B cell (primary cell): ENCODE measurements around the gene PIK3C2G. TPM values are rescaled to one million over a fixed set of nuclear protein-coding genes. Genes with fewer than 3 reads are reported as not detected.

Source experiments
- ATAC-seq: fragments of 200-7000 bp; cut with Tn5 transposase; one replicate; pipeline ENCODE4 v1.10.0; 2021; ENCODE audit warnings: low read depth, mild to moderate bottlenecking, moderate number of reproducible peaks, moderate library complexity
- CTCF ChIA-PET: fragments of 350-600 bp; sonication (Branson Sonifier 250); formaldehyde crosslinking; loops from one replicate; lab custom pipeline; 2021; ENCODE audit warnings: antibody characterized with exemption, inconsistent platforms; lab: Charles Lee
- POLR2A ChIA-PET: fragments of 350-600 bp; sonication (Branson Sonifier 250); formaldehyde crosslinking; loops from one replicate; lab custom pipeline; 2021; ENCODE audit warnings: antibody characterized with exemption; lab: Charles Lee
- DNase-seq: peaks from one replicate; pipeline ENCODE4 v3.0.0; 2013
- H2AFZ ChIP-seq: 2 replicates; pipeline ENCODE4 v1.6.1; 2012; ENCODE audit warnings: mild to moderate bottlenecking, low read depth, low read length; ENCODE audit not compliant: insufficient read depth, poor library complexity, severe bottlenecking
- H3K27ac ChIP-seq, 2 donors: 1 replicate in 1 of 2; 2 replicates in 1 of 2; pipeline ENCODE4 v1.5.1; 2012 to 2013; ENCODE audit warnings: low read length in 2 of 2, mild to moderate bottlenecking in 2 of 2, moderate library complexity in 1 of 2
- H3K27me3 ChIP-seq, 4 experiments: fragments of 200-600 bp in 1 of 4; sonication (generic) in 1 of 4; replicated peaks in 1 of 4; 1 replicate in 2 of 4; 2 replicates in 2 of 4; pipeline versions ENCODE4 v1.6.1 to v1.7.0; 2013 to 2016; ENCODE audit warnings: low read length in 3 of 4, mild to moderate bottlenecking in 2 of 4, mixed read lengths in 1 of 4, moderate library complexity in 1 of 4; ENCODE audit not compliant: insufficient read depth in 4 of 4, control insufficient read depth in 3 of 4; ENCODE audit errors: control extremely low read depth in 1 of 4
- H3K36me3 ChIP-seq, 2 experiments: replicated peaks in 1 of 2; 1 replicate in 1 of 2; 2 replicates in 1 of 2; pipeline versions ENCODE4 v1.6.1 to v1.7.1; 2013; ENCODE audit warnings: low read length in 1 of 2; ENCODE audit not compliant: insufficient read depth in 2 of 2, control insufficient read depth in 1 of 2; ENCODE audit errors: control extremely low read depth in 1 of 2, extremely low read depth in 1 of 2
- H3K4me1 ChIP-seq, 2 donors: fragments of 200-600 bp in 1 of 2; sonication (generic) in 1 of 2; 1 replicate in 1 of 2; 2 replicates in 1 of 2; pipeline versions ENCODE4 v1.5.1 to v1.6.1; 2013 to 2017; ENCODE audit warnings: low read length in 2 of 2; ENCODE audit not compliant: control insufficient read depth in 2 of 2, insufficient read depth in 2 of 2
- H3K4me2 ChIP-seq: replicated peaks from 2 replicates; pipeline ENCODE3; 2012; ENCODE audit warnings: mild to moderate bottlenecking, low read depth, low read length; ENCODE audit not compliant: poor library complexity, severe bottlenecking
- H3K4me3 ChIP-seq, 5 experiments: fragments of 200-600 bp in 1 of 5; sonication (generic) in 1 of 5; 1 replicate in 3 of 5; 2 replicates in 2 of 5; pipeline versions ENCODE4 v1.5.1 to v1.7.0; 2011 to 2016; ENCODE audit warnings: low read length in 4 of 5, mild to moderate bottlenecking in 4 of 5, low read depth in 2 of 5, control low read depth in 1 of 5, moderate library complexity in 1 of 5; ENCODE audit not compliant: insufficient read depth in 1 of 5; ENCODE audit errors: control extremely low read depth in 1 of 5, extremely low read depth in 1 of 5
- H3K79me2 ChIP-seq: fragments of 200-600 bp; sonication (generic); one replicate; pipeline ENCODE4 v1.6.0; 2016; ENCODE audit warnings: low read length; ENCODE audit not compliant: control insufficient read depth, insufficient read depth
- H3K9ac ChIP-seq: fragments of 200-600 bp; sonication (generic); 2 replicates; pipeline ENCODE4 v1.6.1; 2017; ENCODE audit warnings: mild to moderate bottlenecking, low read length, moderate library complexity
- H3K9me3 ChIP-seq, 3 donors: one replicate each; pipeline versions ENCODE4 v1.6.1 to v1.7.1; 2013; ENCODE audit warnings: low read length in 2 of 3; ENCODE audit not compliant: control insufficient read depth in 2 of 3, insufficient read depth in 1 of 3; ENCODE audit errors: control extremely low read depth in 1 of 3
- H4K20me1 ChIP-seq: 2 replicates; pipeline ENCODE4 v1.6.0; 2012; ENCODE audit warnings: mild to moderate bottlenecking, low read length; ENCODE audit not compliant: insufficient read depth, control insufficient read depth, poor library complexity, severe bottlenecking
- H3K27ac Mint-ChIP-seq: one replicate; pipeline ENCODE4 v1.8.0; 2021; ENCODE audit warnings: mixed read lengths
- H3K27me3 Mint-ChIP-seq: one replicate; pipeline ENCODE4 v1.8.0; 2021; ENCODE audit warnings: mixed read lengths
- H3K4me1 Mint-ChIP-seq: one replicate; pipeline ENCODE4 v1.8.0; 2021; ENCODE audit warnings: mixed read lengths
- H3K4me3 Mint-ChIP-seq: one replicate; pipeline ENCODE4 v1.8.0; 2021; ENCODE audit warnings: mixed read lengths
- H3K9me3 Mint-ChIP-seq: one replicate; pipeline ENCODE4 v1.8.0; 2022; ENCODE audit warnings: mixed read lengths; ENCODE audit not compliant: insufficient read depth
- CTCF ChIP-seq: fragments of 200-600 bp; IDR thresholded peaks from one replicate; pipeline ENCODE4 v1.8.0; 2022; ENCODE audit warnings: antibody characterized with exemption, mild to moderate bottlenecking
- EZH2 ChIP-seq: IDR thresholded peaks from 2 replicates; pipeline ENCODE4 v1.6.1; 2012; ENCODE audit warnings: borderline replicate concordance, low read depth, mild to moderate bottlenecking, moderate library complexity, low read length; ENCODE audit not compliant: insufficient read depth, poor library complexity, severe bottlenecking
- WGBS: methylation state at CpG from one replicate; pipeline ENCODE4 v1.1.5; 2013; ENCODE audit warnings: missing lambda C conversion rate; ENCODE audit not compliant: insufficient coverage; 5-methylcytosine and 5-hydroxymethylcytosine counted together
- intact Hi-C: fragments of 100-400 bp; cut with micrococcal nuclease; formaldehyde crosslinking; loops from one replicate; pipeline ENCODE4 v1.10.0; 2022
- polyA plus RNA-seq: library from polyadenylated mRNA; depleted of rRNA; stranded (reverse); fragments of >200 nt; gene quantifications from 2 replicates; pipeline ENCODE4 v1.2.3, GENCODE V29; 2012
- total RNA-seq, 2 donors: library from RNA; stranded (reverse); fragments of 120-200 nt in 1 of 2; gene quantifications; 1 replicate in 1 of 2; 2 replicates in 1 of 2; pipeline versions ENCODE4 v1.2.3 to v1.2.4, GENCODE V29; 2013 to 2022

The PIK3C2G gene
- total and polyA plus RNA-seq, 2 donors (not counting 1 experiment from before 2014, with no cell fraction given): not detected

GRCh38 chr12:18375583-18375982 lies 114.3 kb downstream of the PIK3C2G start:
- no peaks in the 10 kb centered on the region for H4K20me1 ChIP-seq
- peaks cover 3% of the 10 kb centered on the region for H3K9me3 Mint-ChIP-seq
- ChIA-PET CTCF (no interaction called here), POLR2A (no interaction called here)
- H3K27me3 Mint-ChIP-seq: no peaks in the 10 kb centered on the region
- H3K27me3 ChIP-seq: no peaks in the 10 kb centered on the region
- WGBS: 100% methylated on average over 2 of the region's 2 CpGs
- no peaks in the 10 kb centered on the region for H3K4me1 Mint-ChIP-seq
- H3K27ac ChIP-seq: no peak overlapping the region
- H3K4me3 Mint-ChIP-seq: no peak overlapping the region
- H3K4me1 ChIP-seq: no peaks in the 10 kb centered on the region
- no peak for DNase-seq
- no peaks in the 10 kb centered on the region for H3K79me2 ChIP-seq
- H3K4me3 ChIP-seq: no peak overlapping the region
- H3K36me3 ChIP-seq: no peaks in the 10 kb centered on the region
- H3K9me3 ChIP-seq: peaks cover 0 to 3% (median 3%) of the 10 kb centered on the region in 3 donors
- TF ChIP-seq CTCF: no peak
- TF ChIP-seq EZH2: no peak
- no peak for ATAC-seq
- H3K4me2 ChIP-seq: no peak overlapping the region
- intact Hi-C loops: no loop called here
- no peak overlapping the region for H2AFZ ChIP-seq
- no peak overlapping the region for H3K27ac Mint-ChIP-seq
- no peak overlapping the region for H3K9ac ChIP-seq

GRCh38 chr12:18382236-18382885 lies 121.0 kb downstream of the PIK3C2G start:
- H3K79me2 ChIP-seq: no peaks in the 10 kb centered on the region

More at GRCh38 chr12:18382236-18382885, 121.0 kb downstream of the PIK3C2G start:
- POLR2A ChIA-PET: no interaction called here
- Histone ChIP-seq H3K4me1 (no peaks in the 10 kb centered on the region), H3K9ac (no peak overlapping the region), H3K36me3 (no peaks in the 10 kb centered on the region), H2AFZ (no peak overlapping the region), H3K4me3 (no peak overlapping the region), H3K4me2 (no peak overlapping the region), H3K27me3 (no peaks in the 10 kb centered on the region), H4K20me1 (no peaks in the 10 kb centered on the region), H3K9me3 (no peaks in the 10 kb centered on the region), H3K27ac (no peak overlapping the region)
- ATAC-seq (no peak), DNase-seq (no peak)
- no CpG with 5 or more reads among the region's 4 CpGs for WGBS
- no peak for TF ChIP-seq CTCF
- no peak for TF ChIP-seq EZH2
- Mint-ChIP-seq H3K4me3 (no peak overlapping the region), H3K9me3 (peaks cover 3% of the 10 kb centered on the region), H3K4me1 (no peaks in the 10 kb centered on the region), H3K27me3 (no peaks in the 10 kb centered on the region), H3K27ac (no peak overlapping the region)
- CTCF ChIA-PET: no interaction called here
- intact Hi-C loops: no loop called here
